K562 (cell line): Measurements from ENCODE around the gene UBAC2. TPM values are rescaled to one million over a fixed set of nuclear protein-coding genes. Genes with fewer than 3 reads are reported as not detected.
A peak's percentile ranks its signal among the peaks of the same experiment; 100 is the strongest.
"Not testable (repeated sequence)": the region's sequence is repeated elsewhere in the genome, so short reads cannot be mapped to it uniquely, and the experiment has no call there.

ENCODE experiments used
- ATAC-seq: fragments of 200-7000 bp; cut with Tn5 transposase; 3 replicates; pipeline ENCODE4 v1.9.1; 2020; ENCODE audit warnings: moderate library complexity
- BruUV-seq: library from RNA; stranded (reverse); fragments of 400-500 nt; replicated peaks from 2 replicates; lab custom pipeline; 2021; lab: Mats Ljungman, UMichigan
- CTCF ChIA-PET: fragments of 300-600 bp; formaldehyde crosslinking; extraction: SDS; loops from one replicate; lab custom pipeline; 2021; ENCODE audit warnings: low intra/inter-chr PET ratio; lab: Yijun Ruan, JAX
- POLR2A ChIA-PET: fragments of 300-600, 350-650 bp; sonication (Branson Sonifier 250); formaldehyde crosslinking; extraction: SDS; loops from one replicate; lab custom pipeline; 2021; ENCODE audit warnings: antibody characterized with exemption, inconsistent platforms; lab: Yijun Ruan, JAX
- DNase-seq, 4 experiments: peaks; one replicate each; pipeline versions ENCODE4 v3.0.0 to v3.0.0-alpha.2; 2011 to 2018; ENCODE audit warnings: low spot score in 3 of 4, mixed read lengths in 3 of 4; ENCODE audit errors: extremely low read depth in 1 of 4
- FAIRE-seq: peaks from 2 replicates; lab custom pipeline; 2011; peaks lifted over from hg19 to GRCh38; lab: Jason Lieb, UNC
- H2AFZ ChIP-seq: 2 replicates; pipeline ENCODE4 v1.6.0; 2011; ENCODE audit warnings: low read depth, low read length, control low read depth, inconsistent platforms
- H3K27ac ChIP-seq: fragments of 200-600 bp; 3 replicates; pipeline ENCODE4 v1.8.0; 2011; ENCODE audit warnings: low read depth, mild to moderate bottlenecking, control low read depth, inconsistent platforms, low read length, moderate library complexity, mixed read lengths; ENCODE audit errors: extremely low read depth
- H3K27me3 ChIP-seq, 2 experiments: fragments of 300-600 bp in 1 of 2; 2 replicates in 1 of 2; 3 replicates in 1 of 2; pipeline versions ENCODE4 v1.6.0 to v1.8.0; 2011; ENCODE audit warnings: inconsistent platforms in 2 of 2, low read length in 2 of 2, mild to moderate bottlenecking in 1 of 2, mixed read lengths in 1 of 2, moderate library complexity in 1 of 2; ENCODE audit not compliant: control insufficient read depth in 2 of 2, insufficient read depth in 2 of 2
- H3K36me3 ChIP-seq: fragments of 300-600 bp; 3 replicates; pipeline ENCODE4 v1.8.0; 2011; ENCODE audit warnings: mild to moderate bottlenecking, low read length, inconsistent platforms; ENCODE audit not compliant: control insufficient read depth, insufficient read depth
- H3K4me1 ChIP-seq, 2 experiments: fragments of 200-600 bp in 1 of 2; replicated peaks in 1 of 2; 2 replicates in 1 of 2; 3 replicates in 1 of 2; pipeline versions ENCODE4 v1.5.1 to v1.8.0; 2011; ENCODE audit warnings: inconsistent platforms in 2 of 2, low read length in 2 of 2, mild to moderate bottlenecking in 1 of 2, mixed read lengths in 1 of 2, moderate library complexity in 1 of 2; ENCODE audit not compliant: control insufficient read depth in 2 of 2, insufficient read depth in 2 of 2
- H3K4me2 ChIP-seq: 2 replicates; pipeline ENCODE4 v1.6.1; 2011; ENCODE audit warnings: low read length, control low read depth, inconsistent platforms, mixed read lengths; ENCODE audit not compliant: insufficient read depth
- H3K4me3 ChIP-seq: fragments of 200-600 bp; sonication (generic), shearing (Covaris generic); 2 replicates; pipeline ENCODE4 v1.5.1; 2016; ENCODE audit warnings: control low read depth, inconsistent platforms
- H3K79me2 ChIP-seq: fragments of 200-600 bp; 3 replicates; pipeline ENCODE4 v1.8.0; 2011; ENCODE audit warnings: low read length, inconsistent platforms; ENCODE audit not compliant: control insufficient read depth, insufficient read depth
- H3K9ac ChIP-seq, 2 experiments: 2 replicates each; pipeline versions ENCODE4 v1.6.0 to v1.6.1; 2011; ENCODE audit warnings: low read depth in 2 of 2, low read length in 2 of 2, control low read depth in 1 of 2, inconsistent platforms in 1 of 2, mild to moderate bottlenecking in 1 of 2, mixed read lengths in 1 of 2; ENCODE audit not compliant: insufficient read depth in 1 of 2
- H3K9me1 ChIP-seq: one replicate; pipeline ENCODE4 v1.6.0; 2011; ENCODE audit warnings: inconsistent platforms, mild to moderate bottlenecking, low read length, moderate library complexity; ENCODE audit not compliant: control insufficient read depth, insufficient read depth
- H3K9me3 ChIP-seq: replicated peaks from 2 replicates; pipeline ENCODE4 v1.5.1; 2011; ENCODE audit warnings: low read depth, low read length, inconsistent platforms; ENCODE audit not compliant: control insufficient read depth, insufficient read depth
- H4K20me1 ChIP-seq: replicated peaks from 2 replicates; pipeline ENCODE4 v1.6.1; 2011; ENCODE audit warnings: low read length, inconsistent platforms, mixed read lengths; ENCODE audit not compliant: control insufficient read depth, insufficient read depth
- ESRRA ChIP-seq: fragments of 450-650 bp; IDR thresholded peaks from 2 replicates; pipeline ENCODE4 v1.6.1; 2014; ENCODE audit warnings: low read depth, mild to moderate bottlenecking, moderate library complexity, borderline replicate concordance
- HDAC6 ChIP-seq: IDR thresholded peaks from 2 replicates; pipeline ENCODE4 v1.6.1; 2012; ENCODE audit warnings: low read depth, mild to moderate bottlenecking, control low read depth, inconsistent platforms, low read length, moderate library complexity
- HMBOX1 ChIP-seq: sonication (generic); IDR thresholded peaks from 2 replicates; pipeline ENCODE4 v1.6.1; 2016
- NCOA2 ChIP-seq, 2 experiments: fragments of 450-650 bp; IDR thresholded peaks; 2 replicates each; pipeline ENCODE4 v1.6.1; 2018; ENCODE audit warnings: mild to moderate bottlenecking in 2 of 2, moderate library complexity in 1 of 2; ENCODE audit not compliant: partially characterized antibody in 2 of 2
- ZBTB33 ChIP-seq: sonication (generic); formaldehyde crosslinking; IDR thresholded peaks from 2 replicates; pipeline ENCODE4 v1.8.1; 2023; ENCODE audit warnings: mild to moderate bottlenecking, missing genetic modification reagents
- WGBS: fragments of 100-300 bp; shearing (Covaris generic); methylation state at CpG from one replicate; pipeline ENCODE4 v1.1.6; 2016; ENCODE audit warnings: low coverage, mixed read lengths; ENCODE audit not compliant: insufficient coverage; ENCODE audit errors: missing lambda C conversion rate; 5-methylcytosine and 5-hydroxymethylcytosine counted together
- in situ Hi-C: fragments of 300-500 bp; cut with MboI; formaldehyde crosslinking; loops from 4 replicates; pipeline ENCODE4 v1.15.0; 2018; ENCODE audit warnings: inconsistent platforms, mixed read lengths
- intact Hi-C: fragments of 100-400 bp; cut with micrococcal nuclease; formaldehyde crosslinking; loops from 2 replicates; pipeline ENCODE4 v1.14.2; 2022
- polyA plus RNA-seq, 8 experiments: library from polyadenylated mRNA; depleted of rRNA in 4 of 8; stranded (reverse) in 5 of 8; unstranded in 3 of 8; fragments of >200 nt; fragmentation: Nextera tagmentation in 2 of 8; fragmentation: Illumina TruSeq in 1 of 8; extraction: Ambion mirVana in 2 of 8; extraction: Trizol in 1 of 8; gene quantifications; 2 replicates each; pipeline versions ENCODE4 v1.2.1 to v1.2.3, GENCODE V29; 2011 to 2014; ENCODE audit warnings: inconsistent platforms in 1 of 8, missing spikeins in 1 of 8
- total RNA-seq, 7 experiments: library from RNA; depleted of rRNA in 6 of 7; stranded (reverse); fragments of >200 nt in 6 of 7; fragmentation: Illumina TruSeq in 2 of 7; extraction: Trizol in 2 of 7; gene quantifications; 2 replicates each; pipeline versions ENCODE4 v1.2.1 to v1.2.3, GENCODE V29; 2011 to 2021; ENCODE audit warnings: low replicate concordance in 1 of 7

Gene UBAC2
- total and polyA plus RNA-seq, 9 of the 15 experiments (the other 6 are each of a cell fraction or from before 2014, with no cell fraction given), result 6.0 to 84.1 (median 32.3) TPM

GRCh38 chr13:99230588-99230987 is 29.9 kb downstream of the UBAC2 start:
- TF ChIP-seq ZBTB33 (CRISPR knock-in tag), result peak; percentile 95
- TF ChIP-seq, all 486 proteins: peak for 1; not testable (repeated sequence) for 485
- H3K4me1 ChIP-seq, result peaks cover 0 to 12% of the 10 kb centered on the region in 2 experiments; a peak in 3 of 5 replicates

GRCh38 chr13:99230991-99231390 is 30.3 kb downstream of the UBAC2 start:
- Histone ChIP-seq H3K9me1 (no peaks in the 10 kb centered on the region), H3K79me2 (peaks cover 84% of the 10 kb centered on the region), H3K9ac (no peak overlapping the region), H3K4me3 (no peak overlapping the region), H3K27ac (no peak overlapping the region), H3K4me1 (peaks cover 0 to 12% of the 10 kb centered on the region in 2 experiments; a peak in 3 of 5 replicates)
- ATAC-seq, result peak; percentile 41; the same call in 1 of the 3 replicates
- in situ Hi-C loops, result no loop called here
- intact Hi-C loops, result no loop called here
- 0 out of 2 replicates have a peak, but pooled peaks have one; percentile 28 for TF ChIP-seq ESRRA
- no peak for TF ChIP-seq NCOA2 (IDR thresholded peaks at IDR 0.05; ENCODE audit: partially characterized antibody in 2 of 2)
- no peak for TF ChIP-seq HMBOX1
- no peak for TF ChIP-seq HDAC6
- TF ChIP-seq, all 486 proteins: peak for 1
- FAIRE-seq (no peak), DNase-seq (no peak)
- POLR2A ChIA-PET, result interaction anchor here (1.1 kb wide), 1 partner anchor 9 kb away, joined by 4 read pairs; no protein-coding TSS in a partner anchor
- H3K36me3 ChIP-seq, result peaks cover 5% of the 10 kb centered on the region; the same call in 1 of the 3 replicates
- BruUV-seq, result no TSS peak
- no peaks in the 10 kb centered on the region for H3K9me3 ChIP-seq
- no peaks in the 10 kb centered on the region for H3K27me3 ChIP-seq
- H3K4me2 ChIP-seq, result no peak overlapping the region
- WGBS, result 71% methylated on average over 3 of the region's 3 CpGs
- peaks cover 11% of the 10 kb centered on the region for H4K20me1 ChIP-seq
- CTCF ChIA-PET, result no interaction called here
- H2AFZ ChIP-seq, result no peak overlapping the region

More at GRCh38 chr13:99230588-99230987, 29.9 kb downstream of the UBAC2 start:
- H3K27me3 ChIP-seq, H3K9me1 ChIP-seq, FAIRE-seq, H3K4me3 ChIP-seq, CTCF ChIA-PET, H3K9me3 ChIP-seq, in situ Hi-C loops, H3K36me3 ChIP-seq, DNase-seq, intact Hi-C loops, BruUV-seq, H3K4me2 ChIP-seq, H3K9ac ChIP-seq, H2AFZ ChIP-seq, H3K27ac ChIP-seq: not testable (repeated sequence)
- WGBS, result 76% methylated on average over 11 of the region's 12 CpGs
- peaks cover 85% of the 10 kb centered on the region for H3K79me2 ChIP-seq
- peak; percentile 33 for ATAC-seq
- POLR2A ChIA-PET, result interaction anchor here (0.6 to 1.1 kb wide), 3 partner anchors 9 to 176 kb away, joined by 3 to 4 read pairs (median 3); no protein-coding TSS in a partner anchor
- H4K20me1 ChIP-seq, result peaks cover 15% of the 10 kb centered on the region
